GM06990 (cell line): ENCODE results near the gene GLIS1.

ENCODE experiments used
- DNase-seq: peaks from one replicate; pipeline ENCODE4 v3.0.0-alpha.2; 2011; ENCODE audit not compliant: insufficient read length; ENCODE audit errors: extremely low read depth
- H3K27me3 ChIP-seq: replicated peaks from 2 replicates; pipeline ENCODE4 v1.6.0; 2011; ENCODE audit warnings: low read length; ENCODE audit not compliant: control insufficient read depth, insufficient read depth
- H3K36me3 ChIP-seq: 2 replicates; pipeline ENCODE4 v1.5.1; 2011; ENCODE audit warnings: low read length; ENCODE audit not compliant: control insufficient read depth, insufficient read depth
- H3K4me3 ChIP-seq: replicated peaks from 2 replicates; pipeline ENCODE4 v1.5.1; 2011; ENCODE audit warnings: low read depth, mild to moderate bottlenecking, control low read depth, low read length
- CTCF ChIP-seq: IDR thresholded peaks from 2 replicates; pipeline ENCODE4 v1.5.1; 2011; ENCODE audit warnings: low read length, control low read depth, mild to moderate bottlenecking, inconsistent platforms; ENCODE audit not compliant: insufficient read depth, poor library complexity, severe bottlenecking

Gene GLIS1

GRCh38 chr1:53665996-53666395, 73.0 kb downstream of the GLIS1 start:
- no peak overlapping the region for H3K4me3 ChIP-seq
- DNase-seq, result no peak
- no peak for TF ChIP-seq CTCF
- H3K36me3 ChIP-seq, result no peaks in the 10 kb centered on the region
- H3K27me3 ChIP-seq, result no peaks in the 10 kb centered on the region; the same call in 1 of the 2 replicates

- H3K27me3 ChIP-seq, result no peaks in the 10 kb centered on the region; the same call in none of the 2 replicates
- H3K36me3 ChIP-seq, result no peaks in the 10 kb centered on the region
- TF ChIP-seq CTCF, result no peak
- no peak overlapping the region for H3K4me3 ChIP-seq
- DNase-seq, result no peak
Measured at GRCh38 chr1:53663529-53664300, 75.2 kb downstream of the GLIS1 start.

GRCh38 chr1:53662951-53663350, 76.0 kb downstream of the GLIS1 start:
- DNase-seq, result no peak
- Histone ChIP-seq H3K27me3 (no peaks in the 10 kb centered on the region; the same call in none of the 2 replicates), H3K36me3 (no peaks in the 10 kb centered on the region), H3K4me3 (no peak overlapping the region)
- TF ChIP-seq CTCF, result no peak

GRCh38 chr1:53662169-53662568, 76.8 kb downstream of the GLIS1 start:
- no peak for DNase-seq
- H3K36me3 ChIP-seq, result no peaks in the 10 kb centered on the region
- no peaks in the 10 kb centered on the region; the same call in none of the 2 replicates for H3K27me3 ChIP-seq
- no peak overlapping the region for H3K4me3 ChIP-seq
- TF ChIP-seq CTCF, result no peak

GRCh38 chr1:53661496-53661895, 77.5 kb downstream of the GLIS1 start:
- no peak for TF ChIP-seq CTCF
- no peaks in the 10 kb centered on the region; the same call in none of the 2 replicates for H3K27me3 ChIP-seq
- H3K4me3 ChIP-seq, result no peak overlapping the region
- DNase-seq, result no peak
- no peaks in the 10 kb centered on the region for H3K36me3 ChIP-seq
